Kidney glomerular epithelial cell (primary cell): ENCODE measurements around the gene TMA7B.

Experiments
- DNase-seq: peaks from one replicate; lab custom pipeline; 2025; lab: John Stamatoyannopoulos, UW

TMA7B gene

DNA sequence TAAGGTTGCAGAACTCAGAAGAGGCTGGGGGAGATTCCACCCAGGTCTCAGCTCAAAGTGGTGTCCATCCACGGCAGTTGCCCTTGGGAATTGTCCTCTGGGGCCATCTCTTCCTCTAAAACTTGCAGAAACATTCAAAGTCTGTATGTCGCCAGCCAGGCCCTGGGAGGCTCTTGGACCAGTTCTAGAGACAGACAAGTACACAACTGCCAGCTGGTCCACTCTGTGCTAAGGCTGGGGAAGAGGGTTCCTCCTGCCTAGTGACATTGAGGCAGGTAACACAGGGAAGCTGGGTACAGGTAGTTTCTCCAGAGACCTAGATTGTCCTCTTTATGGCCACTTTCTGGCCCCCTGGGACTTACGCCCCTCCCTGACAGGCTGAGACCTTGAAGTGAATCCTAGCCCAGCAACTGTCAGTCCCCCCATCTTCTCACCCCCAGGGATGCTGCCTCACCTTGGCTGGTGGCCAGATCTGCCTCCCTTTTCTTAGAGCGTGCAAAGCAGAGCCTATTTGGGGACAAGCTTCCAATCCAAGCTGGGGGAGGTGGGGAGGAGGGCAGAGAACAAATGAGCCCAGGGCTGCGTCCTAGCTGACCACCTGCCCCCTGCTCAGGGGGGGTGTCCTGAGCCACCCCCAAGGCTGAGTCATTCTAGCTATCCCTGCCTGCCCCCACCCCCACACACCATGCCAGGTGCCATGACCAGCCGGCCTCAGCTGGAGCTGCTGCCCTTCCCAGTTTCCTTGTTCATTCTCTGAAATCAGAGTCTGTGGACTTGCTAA lies 42.9 kb downstream of the TMA7B start:
- no peak for DNase-seq

DNA sequence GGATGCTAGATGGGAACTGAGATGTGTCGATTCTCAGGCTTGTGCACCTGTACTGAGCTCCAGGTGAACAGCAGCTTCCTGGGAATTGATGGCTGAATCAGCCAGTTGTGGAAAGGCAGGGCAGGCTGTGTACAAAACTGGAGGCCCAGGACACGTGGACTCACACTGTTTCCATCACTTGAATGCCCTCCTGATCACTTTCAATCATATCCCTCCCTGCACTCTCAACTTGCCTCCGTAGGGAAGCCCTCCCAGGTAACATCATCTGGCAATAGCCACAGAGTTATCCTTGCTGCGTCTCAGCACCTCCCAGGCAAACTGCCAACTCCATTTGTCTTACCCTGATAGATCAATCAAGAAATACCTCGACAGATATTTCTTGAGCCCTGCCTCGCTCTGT lies 44.6 kb downstream of the TMA7B start:
- DNase-seq: no peak

DNA sequence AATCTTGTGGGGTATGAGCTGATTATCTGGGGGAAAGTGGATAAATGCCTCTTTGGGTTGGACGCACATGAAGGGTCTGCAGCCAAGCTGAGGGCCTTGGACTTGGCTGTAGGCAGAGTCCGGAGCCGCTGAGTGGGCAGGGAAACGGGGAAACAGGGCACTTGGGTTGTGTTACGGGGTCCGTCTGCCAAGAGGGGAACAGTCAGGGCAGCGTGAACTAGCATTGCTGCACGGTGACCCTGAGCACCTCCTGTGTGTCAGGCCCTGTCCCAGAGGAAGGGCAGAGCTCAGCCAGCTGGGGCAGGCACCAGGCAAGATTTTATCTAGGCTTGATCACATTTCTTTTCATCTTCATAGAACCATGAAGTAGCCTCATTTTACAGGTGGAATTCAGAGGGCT lies 46.4 kb downstream of the TMA7B start:
- no peak for DNase-seq

DNA sequence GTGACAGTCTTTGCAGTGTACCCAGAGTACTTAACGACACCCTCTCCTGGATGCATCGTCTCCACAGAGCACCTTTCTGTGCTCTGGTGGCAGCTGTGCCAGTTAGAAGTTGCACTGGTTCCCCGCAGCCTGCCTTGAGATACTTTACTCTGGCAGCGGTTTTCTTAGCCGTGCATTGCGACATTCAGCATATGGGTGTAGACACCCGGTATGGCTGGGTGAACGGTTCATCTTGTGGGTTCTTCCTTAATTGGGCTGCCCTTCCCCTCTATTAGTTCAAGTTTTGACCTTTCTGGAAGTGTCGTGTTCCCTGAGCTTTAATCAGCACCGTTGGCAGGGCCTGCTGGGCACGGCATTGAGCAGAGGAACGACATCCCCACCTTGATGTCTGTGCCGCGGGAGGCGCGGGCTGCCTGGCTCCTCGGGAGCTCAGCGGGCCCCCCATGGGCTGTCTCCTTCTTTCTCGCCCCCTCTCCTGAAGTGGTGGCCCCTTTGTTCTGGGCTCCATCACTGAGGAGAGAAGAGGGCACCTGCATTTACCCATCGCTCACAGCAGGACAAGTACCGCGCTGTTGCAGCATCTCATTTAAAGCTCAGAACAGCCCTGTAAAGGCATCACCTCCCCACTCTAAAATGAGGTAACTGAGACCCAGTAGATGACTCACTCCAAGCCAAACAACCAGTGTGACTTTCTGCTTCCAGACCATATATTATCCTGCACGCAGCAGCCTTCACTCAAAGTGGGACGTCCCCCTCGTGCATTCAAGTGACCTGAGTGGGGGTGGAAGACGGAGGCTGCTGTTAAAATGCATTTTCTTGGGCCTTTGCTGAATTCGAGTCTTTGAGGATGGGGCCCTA lies 47.9 kb downstream of the TMA7B start:
- no peak for DNase-seq

DNA sequence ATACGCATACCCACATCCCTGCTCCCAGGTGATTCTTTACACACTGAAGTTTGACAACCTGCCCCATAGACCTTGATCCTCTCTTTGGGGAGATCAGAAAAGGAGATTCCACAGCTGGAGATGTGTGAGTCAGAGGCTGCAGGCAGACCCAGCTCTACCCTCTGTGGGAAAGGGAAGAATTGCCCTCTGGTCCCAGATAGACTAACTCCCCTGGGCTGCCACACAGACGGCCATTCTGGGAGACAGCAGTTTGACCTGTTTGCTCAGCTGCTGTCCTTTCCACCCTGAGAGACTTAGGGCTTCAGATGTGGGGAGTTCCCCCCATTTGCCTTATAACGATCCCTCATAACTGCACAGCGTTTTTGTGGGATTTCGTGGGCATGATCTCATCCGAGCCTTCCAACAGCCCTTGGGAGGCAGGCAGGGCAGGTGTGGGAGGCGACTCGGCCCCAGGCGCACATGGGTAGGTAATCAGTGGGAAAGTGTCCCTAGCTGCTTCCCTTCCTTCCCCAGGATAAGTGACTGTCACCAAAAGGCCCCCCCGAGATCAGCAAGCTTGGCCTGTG lies 48.6 kb downstream of the TMA7B start:
- no peak for DNase-seq

DNA sequence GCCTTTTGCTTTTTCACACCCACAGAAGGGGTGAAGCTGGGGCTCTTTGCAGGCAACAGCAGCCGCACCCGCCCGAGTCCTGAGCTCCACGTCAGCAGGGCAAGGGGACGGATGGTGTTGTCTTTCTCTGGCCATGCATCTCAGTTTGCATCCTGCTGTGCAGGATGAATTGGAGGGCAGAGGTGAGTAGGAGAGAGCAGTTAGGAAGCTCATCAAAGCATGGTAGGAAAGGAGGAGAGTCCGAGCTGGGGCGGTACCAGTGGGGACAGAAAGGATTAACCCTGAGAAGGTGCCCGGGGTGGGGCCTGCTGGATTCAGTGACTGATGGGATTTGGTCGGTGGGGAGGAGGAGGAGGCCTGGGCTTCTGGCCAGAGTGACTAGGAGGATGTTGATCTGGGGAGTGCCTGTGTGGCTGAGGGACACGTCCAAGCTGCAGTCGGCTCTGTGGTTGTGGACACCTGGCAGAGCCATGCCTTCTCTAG lies 49.1 kb downstream of the TMA7B start:
- no peak for DNase-seq

DNA sequence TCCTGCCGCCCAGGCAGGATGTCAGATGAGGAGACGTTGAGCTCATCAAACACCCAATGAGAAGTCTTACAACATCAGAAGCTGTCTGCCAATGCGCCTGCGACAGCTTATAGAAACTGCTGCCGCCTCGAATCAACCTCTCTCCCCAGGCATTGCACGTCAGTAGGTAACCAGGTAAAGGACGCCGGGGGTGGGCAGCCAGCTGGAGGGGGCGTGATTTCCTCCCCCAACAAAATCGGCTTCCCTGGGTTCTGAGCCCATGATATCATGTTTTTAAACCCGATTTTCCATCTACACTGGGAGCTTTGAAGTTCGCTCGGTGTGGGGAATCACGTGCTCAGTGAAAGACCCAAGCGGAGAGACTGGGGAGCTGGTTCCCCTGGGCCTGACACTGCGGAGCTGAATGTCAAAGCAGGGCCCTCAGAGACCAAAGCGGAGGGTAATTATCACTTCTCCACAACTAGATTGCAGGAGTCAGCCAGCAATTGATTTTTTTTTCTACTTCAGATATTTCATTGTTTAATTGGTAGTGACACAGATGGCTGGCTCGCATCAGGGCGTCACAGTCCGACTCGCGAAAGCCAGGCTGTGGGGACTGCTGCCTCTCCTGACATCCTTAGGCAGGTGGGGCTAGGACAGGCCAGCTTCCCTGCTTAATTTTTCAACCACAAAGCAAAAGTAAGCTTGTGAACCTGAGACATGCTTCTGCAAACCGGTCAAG lies 49.9 kb downstream of the TMA7B start:
- no peak for DNase-seq

DNA sequence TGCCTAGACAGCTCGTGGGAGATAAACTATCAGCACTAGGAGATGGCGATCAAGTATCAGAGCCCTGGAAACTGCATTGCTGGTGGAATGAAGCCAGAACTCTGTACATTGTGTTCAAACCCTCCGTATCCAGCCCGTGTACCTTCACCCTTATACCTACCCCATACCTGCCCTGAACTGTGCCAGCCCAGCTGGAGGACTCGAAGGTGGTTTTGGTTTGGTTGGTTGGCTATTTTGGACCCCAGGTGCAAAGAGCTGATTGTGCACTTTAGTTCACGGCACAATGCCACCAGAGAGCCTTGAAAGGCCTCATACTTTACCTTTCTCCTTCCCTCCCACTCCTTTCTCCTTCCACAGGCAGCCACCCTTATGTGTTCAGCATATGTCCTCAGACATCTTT lies 50.5 kb downstream of the TMA7B start:
- DNase-seq: no peak
